GM19023 (cell line): Measurements from ENCODE around the gene FRG2B.
"Not testable (repeated sequence)": the region's sequence is repeated elsewhere in the genome, so short reads cannot be mapped to it uniquely, and the experiment has no call there.

Source experiments
- ATAC-seq: cut with Tn5 transposase; IDR thresholded peaks from one replicate; pipeline ENCODE4 v1.9.1; 2021; ENCODE audit warnings: mild to moderate bottlenecking, moderate library complexity; ENCODE audit not compliant: unreplicated experiment

The FRG2B gene

GRCh38 chr10:133600657-133601056, 25.9 kb downstream of the FRG2B start:
- no peak for ATAC-seq

- not testable (repeated sequence) for ATAC-seq
Observed at GRCh38 chr10:133599869-133600268, 26.7 kb downstream of the FRG2B start.

GRCh38 chr10:133592716-133593115, 33.9 kb downstream of the FRG2B start:
- ATAC-seq: no peak

- no peak for ATAC-seq
Observed at GRCh38 chr10:133590970-133591359, 35.6 kb downstream of the FRG2B start.

- no peak for ATAC-seq
Observed at GRCh38 chr10:133590226-133590969, 36.2 kb downstream of the FRG2B start.

GRCh38 chr10:133577037-133577436, 49.6 kb downstream of the FRG2B start:
- not testable (repeated sequence) for ATAC-seq
